HEK293T (cell line): Measurements from ENCODE around the gene FAM90A1.
"Not testable (repeated sequence)": the region's sequence is repeated elsewhere in the genome, so short reads cannot be mapped to it uniquely, and the experiment has no call there.

Experiments used
- BHLHE40 ChIP-seq: fragments of 450-650 bp; IDR thresholded peaks from 2 replicates; pipeline ENCODE4 v1.6.1; 2016; ENCODE audit warnings: mild to moderate bottlenecking, moderate library complexity, borderline replicate concordance
- CTBP1 ChIP-seq: fragments of 450-650 bp; IDR thresholded peaks from 2 replicates; pipeline ENCODE4 v1.6.1; 2016; ENCODE audit warnings: borderline replicate concordance
- ELF4 ChIP-seq: fragments of 450-650 bp; IDR thresholded peaks from 2 replicates; pipeline ENCODE4 v1.6.1; 2017; ENCODE audit warnings: antibody characterized with exemption
- FOXA1 ChIP-seq: fragments of 450-650 bp; IDR thresholded peaks from 2 replicates; pipeline ENCODE4 v1.6.1; 2016; ENCODE audit warnings: mild to moderate bottlenecking
- FOXK2 ChIP-seq: fragments of 450-650 bp; IDR thresholded peaks from 2 replicates; pipeline ENCODE4 v1.6.1; 2016; ENCODE audit warnings: mild to moderate bottlenecking
- FOXM1 ChIP-seq: fragments of 450-650 bp; IDR thresholded peaks from 2 replicates; pipeline ENCODE4 v1.6.1; 2017; ENCODE audit warnings: mild to moderate bottlenecking, borderline replicate concordance
- HDGF ChIP-seq: fragments of 450-650 bp; IDR thresholded peaks from 2 replicates; pipeline ENCODE4 v1.6.1; 2017; ENCODE audit warnings: antibody characterized with exemption, borderline replicate concordance
- L3MBTL2 ChIP-seq: fragments of 450-650 bp; conservative IDR thresholded peaks from 2 replicates; pipeline ENCODE4 v1.6.1; 2016; ENCODE audit warnings: mild to moderate bottlenecking
- LEF1 ChIP-seq: fragments of 450-650 bp; IDR thresholded peaks from 2 replicates; pipeline ENCODE4 v1.6.1; 2017; ENCODE audit warnings: mild to moderate bottlenecking, borderline replicate concordance
- NFRKB ChIP-seq: fragments of 450-650 bp; IDR thresholded peaks from 2 replicates; pipeline ENCODE4 v1.6.1; 2016; ENCODE audit warnings: mild to moderate bottlenecking, moderate library complexity
- SP1 ChIP-seq: fragments of 450-650 bp; IDR thresholded peaks from 2 replicates; pipeline ENCODE4 v1.6.1; 2017
- SUZ12 ChIP-seq: fragments of 450-650 bp; IDR thresholded peaks from 2 replicates; pipeline ENCODE4 v1.6.1; 2016; ENCODE audit warnings: mild to moderate bottlenecking

- TF ChIP-seq FOXM1, LEF1, SP1, CTBP1, FOXA1, FOXK2, BHLHE40, L3MBTL2, ELF4, SUZ12, HDGF, NFRKB: not testable (repeated sequence)
Measured at GRCh38 chr12:8233935-8234495, 6.6 kb upstream of the FAM90A1 start.
